K562 (cell line): ENCODE results near the gene TRIM38. TPM values are rescaled to one million over a fixed set of nuclear protein-coding genes. Genes with fewer than 3 reads are reported as not detected.
A peak's percentile ranks its signal among the peaks of the same experiment; 100 is the strongest.

Experiments used
- ATAC-seq: fragments of 200-7000 bp; cut with Tn5 transposase; 3 replicates; pipeline ENCODE4 v1.9.1; 2020; ENCODE audit warnings: moderate library complexity
- BruUV-seq: library from RNA; stranded (reverse); fragments of 400-500 nt; replicated peaks from 2 replicates; lab custom pipeline; 2021; lab: Mats Ljungman, UMichigan
- CTCF ChIA-PET: fragments of 300-600 bp; formaldehyde crosslinking; extraction: SDS; loops from one replicate; lab custom pipeline; 2021; ENCODE audit warnings: low intra/inter-chr PET ratio; lab: Yijun Ruan, JAX
- POLR2A ChIA-PET: fragments of 300-600, 350-650 bp; sonication (Branson Sonifier 250); formaldehyde crosslinking; extraction: SDS; loops from one replicate; lab custom pipeline; 2021; ENCODE audit warnings: antibody characterized with exemption, inconsistent platforms; lab: Yijun Ruan, JAX
- DNase-seq, 4 experiments: peaks; one replicate each; pipeline versions ENCODE4 v3.0.0 to v3.0.0-alpha.2; 2011 to 2018; ENCODE audit warnings: low spot score in 3 of 4, mixed read lengths in 3 of 4; ENCODE audit errors: extremely low read depth in 1 of 4
- FAIRE-seq: peaks from 2 replicates; lab custom pipeline; 2011; peaks lifted over from hg19 to GRCh38; lab: Jason Lieb, UNC
- H2AFZ ChIP-seq: 2 replicates; pipeline ENCODE4 v1.6.0; 2011; ENCODE audit warnings: low read depth, low read length, control low read depth, inconsistent platforms
- H3K27ac ChIP-seq: fragments of 200-600 bp; 3 replicates; pipeline ENCODE4 v1.8.0; 2011; ENCODE audit warnings: low read depth, mild to moderate bottlenecking, control low read depth, inconsistent platforms, low read length, moderate library complexity, mixed read lengths; ENCODE audit errors: extremely low read depth
- H3K27me3 ChIP-seq, 2 experiments: fragments of 300-600 bp in 1 of 2; 2 replicates in 1 of 2; 3 replicates in 1 of 2; pipeline versions ENCODE4 v1.6.0 to v1.8.0; 2011; ENCODE audit warnings: inconsistent platforms in 2 of 2, low read length in 2 of 2, mild to moderate bottlenecking in 1 of 2, mixed read lengths in 1 of 2, moderate library complexity in 1 of 2; ENCODE audit not compliant: control insufficient read depth in 2 of 2, insufficient read depth in 2 of 2
- H3K36me3 ChIP-seq: fragments of 300-600 bp; 3 replicates; pipeline ENCODE4 v1.8.0; 2011; ENCODE audit warnings: mild to moderate bottlenecking, low read length, inconsistent platforms; ENCODE audit not compliant: control insufficient read depth, insufficient read depth
- H3K4me1 ChIP-seq, 2 experiments: fragments of 200-600 bp in 1 of 2; replicated peaks in 1 of 2; 2 replicates in 1 of 2; 3 replicates in 1 of 2; pipeline versions ENCODE4 v1.5.1 to v1.8.0; 2011; ENCODE audit warnings: inconsistent platforms in 2 of 2, low read length in 2 of 2, mild to moderate bottlenecking in 1 of 2, mixed read lengths in 1 of 2, moderate library complexity in 1 of 2; ENCODE audit not compliant: control insufficient read depth in 2 of 2, insufficient read depth in 2 of 2
- H3K4me2 ChIP-seq: 2 replicates; pipeline ENCODE4 v1.6.1; 2011; ENCODE audit warnings: low read length, control low read depth, inconsistent platforms, mixed read lengths; ENCODE audit not compliant: insufficient read depth
- H3K4me3 ChIP-seq: fragments of 200-600 bp; sonication (generic), shearing (Covaris generic); 2 replicates; pipeline ENCODE4 v1.5.1; 2016; ENCODE audit warnings: control low read depth, inconsistent platforms
- H3K79me2 ChIP-seq: fragments of 200-600 bp; 3 replicates; pipeline ENCODE4 v1.8.0; 2011; ENCODE audit warnings: low read length, inconsistent platforms; ENCODE audit not compliant: control insufficient read depth, insufficient read depth
- H3K9ac ChIP-seq, 2 experiments: 2 replicates each; pipeline versions ENCODE4 v1.6.0 to v1.6.1; 2011; ENCODE audit warnings: low read depth in 2 of 2, low read length in 2 of 2, control low read depth in 1 of 2, inconsistent platforms in 1 of 2, mild to moderate bottlenecking in 1 of 2, mixed read lengths in 1 of 2; ENCODE audit not compliant: insufficient read depth in 1 of 2
- H3K9me1 ChIP-seq: one replicate; pipeline ENCODE4 v1.6.0; 2011; ENCODE audit warnings: inconsistent platforms, mild to moderate bottlenecking, low read length, moderate library complexity; ENCODE audit not compliant: control insufficient read depth, insufficient read depth
- H3K9me3 ChIP-seq: replicated peaks from 2 replicates; pipeline ENCODE4 v1.5.1; 2011; ENCODE audit warnings: low read depth, low read length, inconsistent platforms; ENCODE audit not compliant: control insufficient read depth, insufficient read depth
- H4K20me1 ChIP-seq: replicated peaks from 2 replicates; pipeline ENCODE4 v1.6.1; 2011; ENCODE audit warnings: low read length, inconsistent platforms, mixed read lengths; ENCODE audit not compliant: control insufficient read depth, insufficient read depth
- ADNP ChIP-seq: fragments of 200-800 bp; sonication (Bioruptor generic); IDR thresholded peaks from 2 replicates; pipeline ENCODE4 v1.6.1; 2016; ENCODE audit warnings: missing genetic modification characterization, missing compliant biosample characterization
- CAMTA2 ChIP-seq: fragments of 250-450 bp; sonication (Bioruptor Pico); conservative IDR thresholded peaks from 2 replicates; pipeline ENCODE4 v1.5.1; 2022
- CEBPB ChIP-seq: fragments of 450-650 bp; IDR thresholded peaks from 2 replicates; pipeline ENCODE4 v1.6.1; 2016; ENCODE audit warnings: missing genetic modification characterization, missing compliant biosample characterization
- CEBPG ChIP-seq, 3 experiments: fragments of 200-800 bp in 1 of 3; sonication (Bioruptor generic) in 1 of 3; sonication (generic) in 1 of 3; formaldehyde crosslinking in 1 of 3; IDR thresholded peaks in 2 of 3; conservative IDR thresholded peaks in 1 of 3; 2 replicates each; pipeline versions ENCODE4 v1.6.1 to v1.8.0; 2016 to 2022; ENCODE audit warnings: missing compliant biosample characterization in 2 of 3, missing genetic modification characterization in 2 of 3, mild to moderate bottlenecking in 1 of 3, missing genetic modification reagents in 1 of 3
- CTBP1 ChIP-seq: fragments of 450-650 bp; IDR thresholded peaks from 2 replicates; pipeline ENCODE4 v1.6.1; 2016; ENCODE audit warnings: borderline replicate concordance
- ERF ChIP-seq: fragments of 450-650 bp; formaldehyde crosslinking; IDR thresholded peaks from 2 replicates; pipeline ENCODE4 v1.4.0; 2020; ENCODE audit warnings: mild to moderate bottlenecking, mixed read lengths
- ESRRA ChIP-seq: fragments of 450-650 bp; IDR thresholded peaks from 2 replicates; pipeline ENCODE4 v1.6.1; 2014; ENCODE audit warnings: low read depth, mild to moderate bottlenecking, moderate library complexity, borderline replicate concordance
- EWSR1 ChIP-seq: fragments of 450-650 bp; IDR thresholded peaks from 2 replicates; pipeline ENCODE4 v1.6.1; 2018; ENCODE audit warnings: borderline replicate concordance, mild to moderate bottlenecking, low read depth, moderate library complexity; ENCODE audit not compliant: partially characterized antibody
- GABPA ChIP-seq: fragments of 200-800 bp; sonication (Bioruptor generic); conservative IDR thresholded peaks from 2 replicates; pipeline ENCODE4 v1.6.1; 2016; ENCODE audit warnings: low read depth, missing genetic modification characterization, missing compliant biosample characterization
- SMAD3 ChIP-seq: fragments of 450-650 bp; formaldehyde crosslinking; conservative IDR thresholded peaks from 2 replicates; pipeline ENCODE4 v1.4.0; 2020; ENCODE audit warnings: mild to moderate bottlenecking
- SREBF2 ChIP-seq: sonication (generic); formaldehyde crosslinking; IDR thresholded peaks from 2 replicates; pipeline ENCODE4 v1.4.0; 2020; ENCODE audit warnings: mild to moderate bottlenecking, missing genetic modification reagents
- ZNF316 ChIP-seq: fragments of 450-650 bp; IDR thresholded peaks from 2 replicates; pipeline ENCODE4 v1.6.1; 2016
- ZNF445 ChIP-seq: fragments of 250-450 bp; sonication (Bioruptor Pico); IDR thresholded peaks from 2 replicates; pipeline ENCODE4 v1.4.0; 2020; ENCODE audit warnings: low read depth, mild to moderate bottlenecking, moderate library complexity
- ZNF511 ChIP-seq: sonication (generic); formaldehyde crosslinking; IDR thresholded peaks from 2 replicates; pipeline ENCODE4 v1.8.0; 2022; ENCODE audit warnings: mild to moderate bottlenecking, missing genetic modification reagents
- WGBS: fragments of 100-300 bp; shearing (Covaris generic); methylation state at CpG from one replicate; pipeline ENCODE4 v1.1.6; 2016; ENCODE audit warnings: low coverage, mixed read lengths; ENCODE audit not compliant: insufficient coverage; ENCODE audit errors: missing lambda C conversion rate; 5-methylcytosine and 5-hydroxymethylcytosine counted together
- in situ Hi-C: fragments of 300-500 bp; cut with MboI; formaldehyde crosslinking; loops from 4 replicates; pipeline ENCODE4 v1.15.0; 2018; ENCODE audit warnings: inconsistent platforms, mixed read lengths
- intact Hi-C: fragments of 100-400 bp; cut with micrococcal nuclease; formaldehyde crosslinking; loops from 2 replicates; pipeline ENCODE4 v1.14.2; 2022
- polyA plus RNA-seq, 8 experiments: library from polyadenylated mRNA; depleted of rRNA in 4 of 8; stranded (reverse) in 5 of 8; unstranded in 3 of 8; fragments of >200 nt; fragmentation: Nextera tagmentation in 2 of 8; fragmentation: Illumina TruSeq in 1 of 8; extraction: Ambion mirVana in 2 of 8; extraction: Trizol in 1 of 8; gene quantifications; 2 replicates each; pipeline versions ENCODE4 v1.2.1 to v1.2.3, GENCODE V29; 2011 to 2014; ENCODE audit warnings: inconsistent platforms in 1 of 8, missing spikeins in 1 of 8
- total RNA-seq, 7 experiments: library from RNA; depleted of rRNA in 6 of 7; stranded (reverse); fragments of >200 nt in 6 of 7; fragmentation: Illumina TruSeq in 2 of 7; extraction: Trizol in 2 of 7; gene quantifications; 2 replicates each; pipeline versions ENCODE4 v1.2.1 to v1.2.3, GENCODE V29; 2011 to 2021; ENCODE audit warnings: low replicate concordance in 1 of 7

TRIM38 gene
- total and polyA plus RNA-seq, 9 of the 15 experiments (the other 6 are each of a cell fraction or from before 2014, with no cell fraction given), result 1.7 to 6.7 (median 6.3) TPM

DNA sequence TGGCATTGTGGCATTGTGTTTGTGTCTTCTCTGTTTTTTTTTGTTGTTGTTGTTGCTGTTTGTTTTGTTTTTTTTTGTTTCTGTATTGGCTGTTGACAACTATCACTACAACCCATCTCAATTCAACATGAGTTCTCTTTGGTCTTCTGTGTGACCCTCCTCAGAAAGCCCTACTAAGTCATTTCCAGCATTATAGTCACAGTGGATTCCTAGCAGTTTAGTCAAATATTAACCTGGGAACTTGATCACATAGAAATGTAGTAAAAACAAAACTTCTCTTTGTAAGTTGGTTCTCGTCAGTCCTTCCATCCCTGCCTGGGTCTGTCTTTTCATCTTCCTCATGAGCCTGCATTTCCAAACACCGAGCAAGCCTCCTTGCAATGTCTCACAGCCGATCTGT lies 48.9 kb upstream of the TRIM38 start (continued):
- TF ChIP-seq GABPA (tag) (no peak), ZNF511 (CRISPR knock-in tag) (no peak), ERF (CRISPR knock-in tag) (no peak), SREBF2 (CRISPR knock-in tag) (no peak), ZNF316 (no peak), ADNP (tag) (no peak)
- TF ChIP-seq, all 486 proteins: peak for 0

GRCh38 chr6:25916330-25916729 lies 46.3 kb upstream of the TRIM38 start:
- Histone ChIP-seq H2AFZ (no peak overlapping the region), H3K27ac (no peak overlapping the region), H3K36me3 (no peaks in the 10 kb centered on the region), H3K27me3 (peaks cover 0 to 6% of the 10 kb centered on the region in 2 experiments; a peak in 1 of 5 replicates), H4K20me1 (no peaks in the 10 kb centered on the region), H3K79me2 (no peaks in the 10 kb centered on the region), H3K4me1 (peaks cover 0 to 2% of the 10 kb centered on the region in 2 experiments; a peak in 1 of 5 replicates), H3K4me2 (no peak overlapping the region), H3K9me1 (no peaks in the 10 kb centered on the region), H3K9ac (no peak overlapping the region), H3K9me3 (no peaks in the 10 kb centered on the region), H3K4me3 (no peak overlapping the region)
- DNase-seq (no peak), FAIRE-seq (no peak), ATAC-seq (no peak)
- intact Hi-C loops, result no loop called here
- TF ChIP-seq ESRRA (peak; percentile 82), ZNF445 (CRISPR knock-in tag) (no peak), CEBPB (tag) (peak; percentile 63), CTBP1 (no peak), CAMTA2 (no peak), CEBPG (CRISPR knock-in tag; IDR thresholded peaks at IDR 0.05) (no peak), CEBPG (tag; conservative IDR thresholded peaks at IDR 0.05 in 1 of 2, IDR thresholded peaks at IDR 0.05 in 1 of 2) (peak; percentile 63 to 74; a peak in 3 of 4 replicates), EWSR1 (no peak), SMAD3 (no peak)
- in situ Hi-C loops, result no loop called here
- 8% methylated on average over 3 of the region's 3 CpGs for WGBS
- ChIA-PET CTCF (no interaction called here), POLR2A (interaction anchor here (0.6 to 1.9 kb wide), 3 partner anchors 10 to 212 kb away, joined by 3 to 7 read pairs (median 4); no protein-coding TSS in a partner anchor)
- BruUV-seq, result no TSS peak
